Mesenchymal stem cell (in vitro differentiated cells and primary cell): Measurements from ENCODE around the gene MINDY4.
A peak's percentile ranks its signal among the peaks of the same experiment; 100 is the strongest.

ENCODE experiments used
- DNase-seq: peaks from one replicate; pipeline ENCODE4 v3.0.0-alpha.2; 2013
- H2AFZ ChIP-seq: one replicate; pipeline ENCODE4 v1.6.1; 2013; ENCODE audit warnings: low read depth, mild to moderate bottlenecking, control low read depth, inconsistent platforms, low read length, moderate library complexity
- H2AK5ac ChIP-seq: 2 replicates; pipeline ENCODE4 v1.6.1; 2013; ENCODE audit warnings: low read length, moderate library complexity, mild to moderate bottlenecking, inconsistent platforms; ENCODE audit not compliant: severe bottlenecking
- H2BK120ac ChIP-seq: one replicate; pipeline ENCODE4 v1.6.1; 2013; ENCODE audit warnings: low read depth, mild to moderate bottlenecking, inconsistent platforms, low read length, moderate library complexity
- H2BK12ac ChIP-seq, 2 experiments: one replicate each; pipeline ENCODE4 v1.6.1; 2013; ENCODE audit warnings: inconsistent platforms in 2 of 2, low read length in 2 of 2, mild to moderate bottlenecking in 2 of 2, moderate library complexity in 2 of 2, control low read depth in 1 of 2
- H2BK15ac ChIP-seq: one replicate; pipeline ENCODE4 v1.6.1; 2013; ENCODE audit warnings: mild to moderate bottlenecking, low read depth, inconsistent platforms; ENCODE audit not compliant: poor library complexity, severe bottlenecking
- H2BK5ac ChIP-seq: 2 replicates; pipeline ENCODE4 v1.6.1; 2013; ENCODE audit warnings: low read depth, mild to moderate bottlenecking, low read length, control low read depth, inconsistent platforms; ENCODE audit not compliant: poor library complexity, severe bottlenecking
- H3K14ac ChIP-seq, 2 experiments: one replicate each; pipeline ENCODE4 v1.6.1; 2013; ENCODE audit warnings: inconsistent platforms in 2 of 2, low read length in 2 of 2, control low read depth in 1 of 2, mild to moderate bottlenecking in 1 of 2, moderate library complexity in 1 of 2
- H3K18ac ChIP-seq, 2 experiments: one replicate each; pipeline ENCODE4 v1.6.1; 2013; ENCODE audit warnings: inconsistent platforms in 2 of 2, low read length in 2 of 2, control low read depth in 1 of 2, low read depth in 1 of 2, mild to moderate bottlenecking in 1 of 2
- H3K23ac ChIP-seq, 2 experiments: one replicate each; pipeline ENCODE4 v1.6.1; 2013; ENCODE audit warnings: inconsistent platforms in 2 of 2, low read length in 2 of 2, mild to moderate bottlenecking in 2 of 2, moderate library complexity in 2 of 2, control low read depth in 1 of 2
- H3K27ac ChIP-seq: 2 replicates; pipeline ENCODE4 v1.5.1; 2013; ENCODE audit warnings: mild to moderate bottlenecking, moderate library complexity, low read length, control low read depth, inconsistent platforms; ENCODE audit not compliant: poor library complexity, severe bottlenecking
- H3K27me3 ChIP-seq, 2 experiments: 2 replicates each; pipeline versions ENCODE4 v1.6.1 to v1.7.0; 2013; ENCODE audit warnings: low read length in 2 of 2, mild to moderate bottlenecking in 2 of 2, moderate library complexity in 2 of 2, control low read depth in 1 of 2, inconsistent platforms in 1 of 2; ENCODE audit not compliant: control insufficient read depth in 1 of 2, insufficient read depth in 1 of 2
- H3K36me3 ChIP-seq, 2 experiments: 2 replicates each; pipeline versions ENCODE4 v1.6.1 to v1.7.0; 2013; ENCODE audit warnings: low read length in 2 of 2, control low read depth in 1 of 2, inconsistent platforms in 1 of 2, low read depth in 1 of 2, mild to moderate bottlenecking in 1 of 2; ENCODE audit not compliant: insufficient read depth in 2 of 2, control insufficient read depth in 1 of 2
- H3K4ac ChIP-seq, 2 experiments: one replicate each; pipeline ENCODE4 v1.6.1; 2013; ENCODE audit warnings: inconsistent platforms in 2 of 2, low read length in 2 of 2, mild to moderate bottlenecking in 2 of 2, moderate library complexity in 2 of 2, control low read depth in 1 of 2, low read depth in 1 of 2
- H3K4me1 ChIP-seq: 2 replicates; pipeline ENCODE4 v1.6.1; 2013; ENCODE audit warnings: low read depth, low read length, control low read depth; ENCODE audit not compliant: control insufficient read depth, insufficient read depth
- H3K4me2 ChIP-seq: 2 replicates; pipeline ENCODE4 v1.6.1; 2013; ENCODE audit warnings: low read length, mild to moderate bottlenecking, inconsistent platforms; ENCODE audit not compliant: poor library complexity, severe bottlenecking
- H3K4me3 ChIP-seq, 2 experiments: 2 replicates each; pipeline versions ENCODE4 v1.5.1 to v1.7.0; 2013; ENCODE audit warnings: low read length in 2 of 2, mild to moderate bottlenecking in 2 of 2, control low read depth in 1 of 2, low read depth in 1 of 2; ENCODE audit not compliant: insufficient read depth in 1 of 2
- H3K79me1 ChIP-seq: replicated peaks from 2 replicates; pipeline ENCODE4 v1.6.1; 2013; ENCODE audit warnings: mild to moderate bottlenecking, control low read depth, low read length, inconsistent platforms; ENCODE audit not compliant: poor library complexity, severe bottlenecking
- H3K9ac ChIP-seq: 2 replicates; pipeline ENCODE4 v1.7.0; 2013; ENCODE audit warnings: mild to moderate bottlenecking, low read length, moderate library complexity
- H3K9me3 ChIP-seq: 2 replicates; pipeline ENCODE4 v1.7.0; 2013; ENCODE audit warnings: mild to moderate bottlenecking, low read length; ENCODE audit not compliant: control insufficient read depth
- H4K8ac ChIP-seq: one replicate; pipeline ENCODE4 v1.6.1; 2013; ENCODE audit warnings: inconsistent platforms, mild to moderate bottlenecking, low read length, moderate library complexity
- H4K91ac ChIP-seq: one replicate; pipeline ENCODE4 v1.6.1; 2013; ENCODE audit warnings: mild to moderate bottlenecking, low read length, inconsistent platforms
- WGBS: methylation state at CpG from one replicate; pipeline ENCODE4 v1.1.7; 2013; ENCODE audit warnings: mixed read lengths; 5-methylcytosine and 5-hydroxymethylcytosine counted together

MINDY4 gene

GRCh38 chr7:30726296-30727006 lies 44.8 kb upstream of the MINDY4 start:
- Histone ChIP-seq H3K9ac (no peak overlapping the region), H3K9me3 (peaks cover 8% of the 10 kb centered on the region), H2AFZ (no peak overlapping the region), H3K27ac (no peak overlapping the region), H3K4me1 (no peaks in the 10 kb centered on the region), H3K18ac (no peak overlapping the region), H3K4ac (no peak overlapping the region), H3K36me3 (no peaks in the 10 kb centered on the region), H3K14ac (no peak overlapping the region), H2BK120ac (no peak overlapping the region), H4K91ac (no peak overlapping the region), H3K4me2 (no peak overlapping the region), H3K27me3 (peaks cover 78 to 81% of the 10 kb centered on the region in 2 experiments), H3K4me3 (no peak overlapping the region), H2AK5ac (no peak overlapping the region), H2BK5ac (no peak overlapping the region), H4K8ac (no peak overlapping the region), H2BK15ac (no peak overlapping the region), H2BK12ac (no peak overlapping the region), H3K23ac (no peak overlapping the region), H3K79me1 (no peaks in the 10 kb centered on the region)
- 98% methylated on average over 7 of the region's 7 CpGs for WGBS
- no peak for DNase-seq

DNA sequence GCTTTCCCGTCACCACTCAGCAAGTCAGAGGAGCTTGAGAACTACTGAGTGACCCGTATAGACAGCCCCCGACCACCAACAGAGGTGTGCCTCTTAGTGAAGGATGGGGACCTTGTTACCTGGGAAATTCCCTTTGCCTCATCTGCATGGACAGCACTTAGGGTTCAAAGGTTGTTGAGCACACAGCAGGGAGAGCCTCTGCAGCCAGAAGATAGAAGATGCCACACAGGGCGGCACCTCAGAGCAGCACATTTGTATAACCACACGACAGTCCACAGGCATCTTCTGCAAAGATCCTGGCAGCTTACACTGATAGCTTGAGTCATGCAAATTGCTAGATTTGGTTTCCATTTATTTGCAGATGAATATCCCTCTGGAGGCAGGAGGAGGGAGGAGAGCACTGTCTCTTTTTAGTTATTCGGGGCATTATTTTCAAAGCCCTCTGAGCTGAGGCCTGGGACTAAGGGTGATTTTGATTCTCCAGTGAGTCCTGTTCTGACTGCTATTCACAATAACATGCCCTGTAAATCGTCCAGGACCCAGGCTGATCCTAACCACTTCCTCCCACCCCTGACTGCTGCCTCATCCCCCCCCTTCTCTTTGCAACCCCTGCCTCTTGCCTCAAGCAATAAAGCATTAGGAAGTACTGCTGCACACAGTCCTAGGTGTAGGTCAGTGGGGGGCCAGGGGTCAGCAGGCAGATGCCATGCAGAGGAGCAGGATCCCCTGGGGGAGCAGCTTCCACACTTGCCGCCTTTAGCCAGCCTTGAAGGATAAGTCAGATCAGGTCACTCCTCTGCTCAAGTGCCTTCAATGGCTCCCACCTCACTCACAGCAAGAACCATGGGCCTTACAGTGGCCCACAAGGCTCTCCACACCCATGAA lies 43.9 kb upstream of the MINDY4 start:
- H3K79me1 ChIP-seq = no peaks in the 10 kb centered on the region
- H2BK15ac ChIP-seq = no peak overlapping the region
- peaks cover 77% of the 10 kb centered on the region in 2 experiments for H3K27me3 ChIP-seq
- no peaks in the 10 kb centered on the region for H3K36me3 ChIP-seq
- peaks cover 4% of the 10 kb centered on the region for H3K9me3 ChIP-seq
- H4K8ac ChIP-seq = no peak overlapping the region
- no peak overlapping the region for H3K9ac ChIP-seq
- no peak overlapping the region for H4K91ac ChIP-seq
- H2AFZ ChIP-seq = no peak overlapping the region
- H3K4me1 ChIP-seq = peaks cover 2% of the 10 kb centered on the region
- 56% methylated on average over 8 of the region's 8 CpGs for WGBS
- no peak overlapping the region for H2BK12ac ChIP-seq
- H2BK120ac ChIP-seq = no peak overlapping the region
- no peak overlapping the region for H2BK5ac ChIP-seq
- H3K4ac ChIP-seq = no peak overlapping the region
- H3K14ac ChIP-seq = peak overlapping the region in 1 of 2 experiments; percentile 80
- H3K4me3 ChIP-seq = no peak overlapping the region
- no peak overlapping the region for H3K18ac ChIP-seq
- no peak overlapping the region for H3K23ac ChIP-seq
- H3K4me2 ChIP-seq = no peak overlapping the region
- no peak overlapping the region for H2AK5ac ChIP-seq
- DNase-seq = no peak
- H3K27ac ChIP-seq = no peak overlapping the region

DNA sequence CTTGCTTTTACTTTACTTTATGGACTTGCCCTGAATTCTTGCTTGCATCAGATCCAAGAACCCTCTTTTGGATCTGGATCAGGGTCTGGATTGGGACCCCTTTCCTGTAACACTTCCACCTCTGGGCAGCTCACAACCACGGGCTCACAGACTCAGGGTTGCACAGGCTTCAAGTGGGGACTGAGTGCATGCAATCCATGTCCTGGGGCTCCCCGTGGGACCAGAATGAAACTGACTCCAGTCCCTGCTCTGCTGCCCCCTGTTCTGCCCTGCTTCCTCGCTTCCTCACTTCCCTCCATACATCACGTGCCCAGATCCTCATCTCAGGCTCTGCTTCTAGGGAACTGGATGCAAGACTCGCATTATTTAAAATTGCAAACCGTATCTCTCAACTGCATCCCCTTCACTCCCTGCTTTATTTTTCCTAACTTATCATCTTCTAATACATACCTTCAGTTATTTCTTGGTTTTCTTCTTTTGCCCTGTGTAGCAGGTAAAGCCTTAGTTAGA lies 42.6 kb upstream of the MINDY4 start:
- no peak overlapping the region for H3K23ac ChIP-seq
- H3K27ac ChIP-seq = no peak overlapping the region
- no peak overlapping the region for H2BK5ac ChIP-seq
- no peak overlapping the region for H3K4ac ChIP-seq
- 67% methylated on average over 6 of the region's 6 CpGs for WGBS
- no peaks in the 10 kb centered on the region for H3K79me1 ChIP-seq
- no peaks in the 10 kb centered on the region for H3K9me3 ChIP-seq
- H2AFZ ChIP-seq = no peak overlapping the region
- H3K27me3 ChIP-seq = peaks cover 73 to 75% of the 10 kb centered on the region in 2 experiments
- no peaks in the 10 kb centered on the region for H3K36me3 ChIP-seq
- no peak overlapping the region for H4K91ac ChIP-seq
- H3K4me2 ChIP-seq = no peak overlapping the region
- H3K9ac ChIP-seq = no peak overlapping the region
- no peak overlapping the region for H2BK120ac ChIP-seq
- no peak for DNase-seq
- H2BK12ac ChIP-seq = no peak overlapping the region
- peaks cover 2% of the 10 kb centered on the region for H3K4me1 ChIP-seq
- H4K8ac ChIP-seq = no peak overlapping the region
- no peak overlapping the region for H2BK15ac ChIP-seq
- no peak overlapping the region for H3K18ac ChIP-seq
- H3K14ac ChIP-seq = no peak overlapping the region
- H3K4me3 ChIP-seq = no peak overlapping the region
- H2AK5ac ChIP-seq = no peak overlapping the region

DNA sequence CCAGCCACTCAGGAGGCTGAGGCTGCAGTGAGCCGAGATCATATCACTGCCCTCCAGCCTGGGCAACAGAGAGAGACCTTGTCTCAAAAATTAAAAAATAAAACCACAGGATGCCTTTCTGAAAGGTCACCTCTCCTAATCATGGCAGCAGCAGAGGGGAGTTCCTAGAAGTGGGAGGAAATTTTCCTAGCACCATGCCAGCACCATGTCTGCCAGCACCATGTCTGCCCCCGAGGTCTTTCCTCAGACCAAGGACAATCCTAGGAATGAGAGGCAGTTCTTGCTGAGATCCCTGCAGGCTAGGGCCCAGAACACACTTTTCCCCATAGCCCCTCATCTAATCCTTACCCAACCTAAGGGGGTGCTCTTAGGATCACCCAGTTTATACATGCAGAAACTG lies 41.6 kb upstream of the MINDY4 start:
- H3K9me3 ChIP-seq = no peaks in the 10 kb centered on the region
- H3K23ac ChIP-seq = no peak overlapping the region
- no peak overlapping the region for H3K18ac ChIP-seq
- no peak overlapping the region for H4K8ac ChIP-seq
- 79% methylated on average over 2 of the region's 2 CpGs for WGBS
- no peak overlapping the region for H2BK12ac ChIP-seq
- H3K4me2 ChIP-seq = no peak overlapping the region
- H4K91ac ChIP-seq = no peak overlapping the region
- H3K36me3 ChIP-seq = no peaks in the 10 kb centered on the region
- DNase-seq = no peak
- H3K4ac ChIP-seq = no peak overlapping the region
- no peak overlapping the region for H2AFZ ChIP-seq
- no peak overlapping the region for H3K4me3 ChIP-seq
- H2BK5ac ChIP-seq = no peak overlapping the region
- H3K27me3 ChIP-seq = peaks cover 76 to 79% of the 10 kb centered on the region in 2 experiments
- no peak overlapping the region for H3K14ac ChIP-seq
- H3K27ac ChIP-seq = no peak overlapping the region
- H3K79me1 ChIP-seq = no peaks in the 10 kb centered on the region
- no peak overlapping the region for H2BK15ac ChIP-seq
- no peak overlapping the region for H2AK5ac ChIP-seq
- no peak overlapping the region for H3K9ac ChIP-seq
- peaks cover 2% of the 10 kb centered on the region for H3K4me1 ChIP-seq
- H2BK120ac ChIP-seq = no peak overlapping the region
